Esophagus muscularis mucosa (tissue), 4 donors: ENCODE data around the gene SEPHS1. TPM values are rescaled to one million over a fixed set of nuclear protein-coding genes. Genes with fewer than 3 reads are reported as not detected.

Experiments used
- DNase-seq: peaks from one replicate; pipeline ENCODE4 v3.0.0-alpha.2; 2017; ENCODE audit errors: extremely low spot score
- H3K27ac ChIP-seq, 4 donors: fragments of 200-600 bp; sonication (generic); replicated peaks in 1 of 4; 1 replicate in 3 of 4; 2 replicates in 1 of 4; pipeline ENCODE4 v1.5.1; 2016 to 2019; ENCODE audit warnings: mild to moderate bottlenecking in 1 of 4
- H3K27me3 ChIP-seq, 4 donors: fragments of 200-600 bp; sonication (generic); one replicate each; pipeline versions ENCODE4 v1.5.1 to v1.6.0; 2016 to 2019
- H3K36me3 ChIP-seq, 4 donors: fragments of 200-600 bp; sonication (generic); one replicate each; pipeline ENCODE4 v1.5.1; 2016 to 2019
- H3K4me1 ChIP-seq, 4 donors: fragments of 200-600 bp; sonication (generic); one replicate each; pipeline ENCODE4 v1.5.1; 2016 to 2019
- H3K4me3 ChIP-seq, 4 donors: fragments of 200-600 bp; sonication (generic); 1 replicate in 2 of 4; 2 replicates in 2 of 4; pipeline ENCODE4 v1.5.1; 2016 to 2019; ENCODE audit warnings: mild to moderate bottlenecking in 4 of 4, moderate library complexity in 1 of 4
- H3K9me3 ChIP-seq, 4 donors: fragments of 200-600 bp; sonication (generic); 1 replicate in 3 of 4; 2 replicates in 1 of 4; pipeline ENCODE4 v1.5.1; 2016 to 2019
- CTCF ChIP-seq, 3 experiments: fragments of 200-600 bp in 2 of 3; fragments of 450-650 bp in 1 of 3; sonication (generic) in 2 of 3; IDR thresholded peaks; one replicate each; pipeline ENCODE4 v1.5.1; 2017 to 2019; ENCODE audit warnings: antibody characterized with exemption in 3 of 3, mild to moderate bottlenecking in 2 of 3, moderate library complexity in 1 of 3
- EP300 ChIP-seq: sonication (generic); formaldehyde crosslinking; IDR thresholded peaks from one replicate; pipeline ENCODE4 v1.6.1; 2017; ENCODE audit warnings: antibody characterized with exemption
- POLR2A ChIP-seq: fragments of 450-650 bp; IDR thresholded peaks from one replicate; pipeline ENCODE4 v1.6.1; 2017; ENCODE audit warnings: antibody characterized with exemption, moderate library complexity, mild to moderate bottlenecking, low read depth
- POLR2AphosphoS5 ChIP-seq, 2 donors: sonication (generic); formaldehyde crosslinking; IDR thresholded peaks; one replicate each; pipeline ENCODE4 v1.6.1; 2017; ENCODE audit warnings: antibody characterized with exemption in 2 of 2
- WGBS: methylation state at CpG from one replicate; pipeline ENCODE4 v1.1.5; 2018; 5-methylcytosine and 5-hydroxymethylcytosine counted together
- intact Hi-C: fragments of 100-400 bp; cut with DNase I; formaldehyde crosslinking; loops from one replicate; pipeline ENCODE4 v1.15.1; 2023
- total RNA-seq, 4 donors: library from RNA; depleted of rRNA; stranded (reverse); fragments of >200 nt; gene quantifications; one replicate each; pipeline versions ENCODE4 v1.1.0 to v1.2.1, GENCODE V29; 2016

The SEPHS1 gene
- total RNA-seq, 4 donors from 2014 or later = 37.0 to 53.1 (median 46.0) TPM

GRCh38 chr10:13347500-13348156 is 465 bp downstream of the SEPHS1 start:
- WGBS = 0% methylated on average over 2 of the region's 109 CpGs
- Histone ChIP-seq H3K4me3 (peak overlapping the region; percentile 71 to 96 (median 86)), H3K9me3 (no peaks in the 10 kb centered on the region), H3K27me3 (peaks cover 0 to 12% (median 1%) of the 10 kb centered on the region in 4 donors), H3K4me1 (peaks cover 31 to 62% (median 47%) of the 10 kb centered on the region in 4 donors), H3K27ac (peak overlapping the region; percentile 94 to 99 (median 98)), H3K36me3 (no peaks in the 10 kb centered on the region)
- intact Hi-C loops = no loop called here
- DNase-seq = no peak
- TF ChIP-seq POLR2AphosphoS5 (IDR thresholded peaks at IDR 0.05) (peak in 1 of 2 donors; percentile 10), CTCF (IDR thresholded peaks at IDR 0.05) (no peak)

GRCh38 chr10:13347043-13347499 is 1.0 kb downstream of the SEPHS1 start:
- TF ChIP-seq CTCF (IDR thresholded peaks at IDR 0.05) = no peak
- no peak for TF ChIP-seq POLR2A
- TF ChIP-seq EP300 = no peak
- TF ChIP-seq POLR2AphosphoS5 (IDR thresholded peaks at IDR 0.05) = peak; percentile 0 to 4
- no peak for DNase-seq
- H3K27ac ChIP-seq = peak overlapping the region; percentile 94 to 99 (median 98)
- peaks cover 0 to 6% (median 0%) of the 10 kb centered on the region in 4 donors for H3K27me3 ChIP-seq
- H3K4me3 ChIP-seq = peak overlapping the region; percentile 71 to 96 (median 86)
- no peaks in the 10 kb centered on the region for H3K36me3 ChIP-seq
- 0% methylated on average over 33 of the region's 47 CpGs for WGBS
- no peaks in the 10 kb centered on the region for H3K9me3 ChIP-seq
- intact Hi-C loops = no loop called here
- H3K4me1 ChIP-seq = peaks cover 31 to 62% (median 47%) of the 10 kb centered on the region in 4 donors

GRCh38 chr10:13346283-13347042 is 1.6 kb downstream of the SEPHS1 start:
- peak overlapping the region; percentile 71 to 96 (median 86) for H3K4me3 ChIP-seq
- H3K36me3 ChIP-seq = no peaks in the 10 kb centered on the region
- DNase-seq = no peak
- no peaks in the 10 kb centered on the region for H3K9me3 ChIP-seq
- TF ChIP-seq POLR2AphosphoS5 (IDR thresholded peaks at IDR 0.05) = peak in 1 of 2 donors; percentile 23
- TF ChIP-seq CTCF (IDR thresholded peaks at IDR 0.05) = no peak
- TF ChIP-seq POLR2A = no peak
- TF ChIP-seq EP300 = no peak
- H3K27ac ChIP-seq = peak overlapping the region; percentile 94 to 99 (median 98)
- peaks cover 0 to under 1% (median 0%) of the 10 kb centered on the region in 4 donors for H3K27me3 ChIP-seq
- H3K4me1 ChIP-seq = peaks cover 31 to 65% (median 50%) of the 10 kb centered on the region in 4 donors
- intact Hi-C loops = no loop called here
- 11% methylated on average over 18 of the region's 18 CpGs for WGBS

GRCh38 chr10:13340626-13341376 is 7.3 kb downstream of the SEPHS1 start:
- 80% methylated on average over 12 of the region's 12 CpGs for WGBS
- H3K27me3 ChIP-seq = no peaks in the 10 kb centered on the region
- peak overlapping the region in 2 of 4 donors; percentile 16 to 19 for H3K4me3 ChIP-seq
- intact Hi-C loops = no loop called here
- H3K36me3 ChIP-seq = peaks cover 0 to 16% (median 7%) of the 10 kb centered on the region in 4 donors
- H3K4me1 ChIP-seq = peaks cover 18 to 74% (median 57%) of the 10 kb centered on the region in 4 donors
- DNase-seq = no peak
- no peak for TF ChIP-seq CTCF (IDR thresholded peaks at IDR 0.05)
- TF ChIP-seq POLR2A = no peak
- no peak for TF ChIP-seq POLR2AphosphoS5 (IDR thresholded peaks at IDR 0.05)
- no peak for TF ChIP-seq EP300
- H3K27ac ChIP-seq = peak overlapping the region; percentile 23 to 55 (median 47)
- no peaks in the 10 kb centered on the region for H3K9me3 ChIP-seq
